D721Med (cell line): ENCODE data around the gene CUL7.
"Not testable (repeated sequence)": the region's sequence is repeated elsewhere in the genome, so short reads cannot be mapped to it uniquely, and the experiment has no call there.

Experiments
- DNase-seq: peaks from one replicate; pipeline ENCODE4 v3.0.0; 2011; ENCODE audit warnings: low spot score; ENCODE audit not compliant: insufficient read length
- FAIRE-seq: peaks from 2 replicates; lab custom pipeline; 2011; peaks lifted over from hg19 to GRCh38; lab: Jason Lieb, UNC
- CTCF ChIP-seq: IDR thresholded peaks from 2 replicates; pipeline ENCODE4 v1.5.1; 2012; ENCODE audit warnings: mild to moderate bottlenecking, control low read depth; ENCODE audit not compliant: insufficient read depth; ENCODE audit errors: missing control alignments

CUL7 gene

GRCh38 chr6:43045371-43045930, 8.2 kb downstream of the CUL7 start:
- FAIRE-seq, result no peak

GRCh38 chr6:43043310-43043709, 10.3 kb downstream of the CUL7 start:
- FAIRE-seq, result no peak
- no peak for TF ChIP-seq CTCF
- DNase-seq, result no peak

More at GRCh38 chr6:43045371-43045930, 8.2 kb downstream of the CUL7 start:
- no peak for DNase-seq
- TF ChIP-seq CTCF, result no peak

GRCh38 chr6:43041475-43041874, 12.2 kb downstream of the CUL7 start:
- not testable (repeated sequence) for DNase-seq, FAIRE-seq

- FAIRE-seq (no peak), DNase-seq (no peak)
- no peak for TF ChIP-seq CTCF
Measured at GRCh38 chr6:43040542-43041257, 13.0 kb downstream of the CUL7 start.

- DNase-seq (no peak), FAIRE-seq (no peak)
- TF ChIP-seq CTCF, result no peak
Measured at GRCh38 chr6:43038727-43039126, 14.9 kb downstream of the CUL7 start.

GRCh38 chr6:43037706-43038105, 15.9 kb downstream of the CUL7 start:
- no peak for TF ChIP-seq CTCF
- DNase-seq (no peak), FAIRE-seq (no peak)

GRCh38 chr6:43037197-43037596, 16.5 kb downstream of the CUL7 start:
- FAIRE-seq (no peak), DNase-seq (no peak)
- TF ChIP-seq CTCF, result no peak
